Tibial artery (tissue), 4 donors: ENCODE results near the gene TMEM259.

Experiments used
- DNase-seq, 2 donors: peaks; one replicate each; pipeline ENCODE4 v3.0.0-alpha.2; 2019
- H3K27ac ChIP-seq, 2 donors: fragments of 200-600 bp; sonication (generic) in 1 of 2; 1 replicate in 1 of 2; 2 replicates in 1 of 2; pipeline ENCODE4 v1.5.1; 2018 to 2019; ENCODE audit warnings: mild to moderate bottlenecking in 1 of 2
- H3K27me3 ChIP-seq, 2 donors: fragments of 200-600 bp; sonication (generic) in 1 of 2; one replicate each; pipeline versions ENCODE4 v1.5.1 to v1.6.0; 2016 to 2019
- H3K36me3 ChIP-seq, 3 donors: fragments of 200-600 bp; sonication (generic) in 2 of 3; one replicate each; pipeline ENCODE4 v1.5.1; 2016 to 2019; ENCODE audit warnings: mild to moderate bottlenecking in 2 of 3
- H3K4me1 ChIP-seq, 4 donors: fragments of 200-600 bp; sonication (generic) in 2 of 4; 1 replicate in 3 of 4; 2 replicates in 1 of 4; pipeline ENCODE4 v1.5.1; 2016 to 2019
- H3K4me3 ChIP-seq, 2 donors: fragments of 200-600 bp; sonication (generic) in 1 of 2; 1 replicate in 1 of 2; 2 replicates in 1 of 2; pipeline ENCODE4 v1.5.1; 2018 to 2019; ENCODE audit warnings: mild to moderate bottlenecking in 2 of 2
- H3K9me3 ChIP-seq, 3 donors: fragments of 200-600 bp; sonication (generic) in 1 of 3; one replicate each; pipeline ENCODE4 v1.5.1; 2016 to 2019
- intact Hi-C: fragments of 100-400 bp; cut with DNase I; formaldehyde crosslinking; loops from one replicate; pipeline ENCODE4 v1.15.0; 2023; ENCODE audit warnings: low total_unique reads
- TF ChIP-seq, protein P1 (sequence below), 2 experiments: fragments of 200-600 bp in 1 of 2; fragments of 450-650 bp in 1 of 2; IDR thresholded peaks; one replicate each; pipeline ENCODE4 v1.5.1; 2017 to 2019; ENCODE audit warnings: antibody characterized with exemption in 2 of 2, mild to moderate bottlenecking in 1 of 2, moderate library complexity in 1 of 2

TMEM259 gene

DNA sequence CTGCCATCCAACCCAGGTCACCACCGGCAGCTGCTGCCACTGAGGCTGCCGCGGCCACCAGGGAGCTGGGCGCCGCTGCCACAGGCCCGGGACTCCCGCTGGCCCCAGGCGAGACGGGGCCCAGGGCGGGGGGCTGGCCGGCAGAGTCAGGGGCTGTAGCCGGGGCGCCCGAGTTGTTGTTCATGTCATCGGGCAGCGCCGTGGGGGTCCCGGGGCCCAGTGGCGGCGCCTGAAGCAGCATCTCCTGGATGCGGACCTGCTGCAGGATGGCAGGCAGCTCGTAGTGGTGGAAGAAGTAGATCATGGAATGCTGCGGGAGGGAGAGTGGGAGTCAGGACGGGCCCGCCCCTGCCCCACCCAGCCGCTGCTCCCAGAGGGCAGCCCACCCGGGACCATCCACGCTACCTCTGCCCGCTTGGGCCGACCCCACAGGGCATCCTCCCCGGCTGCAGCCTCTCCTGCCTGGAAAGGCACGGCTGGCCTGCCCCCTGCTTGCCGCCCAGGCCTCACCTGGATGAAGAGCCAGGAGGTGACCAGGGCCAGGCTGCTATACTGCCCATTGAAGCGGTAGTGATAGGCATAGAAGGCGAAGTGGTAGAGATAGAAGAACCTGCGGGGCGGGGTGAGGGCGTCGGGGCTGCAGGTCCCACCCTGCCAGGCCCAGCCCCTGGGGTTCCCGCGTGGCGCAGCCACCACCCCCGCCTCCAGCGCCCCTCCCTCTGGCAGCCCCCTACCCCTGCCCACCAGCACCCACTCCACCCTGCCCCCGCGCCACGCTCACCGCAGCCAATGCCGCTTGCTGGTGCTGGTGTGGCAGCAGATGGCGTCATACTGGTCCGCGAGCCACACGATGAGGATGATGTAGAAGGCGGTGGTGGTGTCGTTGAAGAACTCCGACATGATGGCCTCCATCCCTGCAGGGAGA is 10.1 kb downstream of the TMEM259 start:
- H3K4me1 ChIP-seq: peaks cover 0 to 9% (median 6%) of the 10 kb centered on the region in 4 donors
- no peak overlapping the region for H3K27ac ChIP-seq
- no peak for DNase-seq
- H3K27me3 ChIP-seq: no peaks in the 10 kb centered on the region
- no peaks in the 10 kb centered on the region for H3K9me3 ChIP-seq
- TF ChIP-seq, protein P1, sequence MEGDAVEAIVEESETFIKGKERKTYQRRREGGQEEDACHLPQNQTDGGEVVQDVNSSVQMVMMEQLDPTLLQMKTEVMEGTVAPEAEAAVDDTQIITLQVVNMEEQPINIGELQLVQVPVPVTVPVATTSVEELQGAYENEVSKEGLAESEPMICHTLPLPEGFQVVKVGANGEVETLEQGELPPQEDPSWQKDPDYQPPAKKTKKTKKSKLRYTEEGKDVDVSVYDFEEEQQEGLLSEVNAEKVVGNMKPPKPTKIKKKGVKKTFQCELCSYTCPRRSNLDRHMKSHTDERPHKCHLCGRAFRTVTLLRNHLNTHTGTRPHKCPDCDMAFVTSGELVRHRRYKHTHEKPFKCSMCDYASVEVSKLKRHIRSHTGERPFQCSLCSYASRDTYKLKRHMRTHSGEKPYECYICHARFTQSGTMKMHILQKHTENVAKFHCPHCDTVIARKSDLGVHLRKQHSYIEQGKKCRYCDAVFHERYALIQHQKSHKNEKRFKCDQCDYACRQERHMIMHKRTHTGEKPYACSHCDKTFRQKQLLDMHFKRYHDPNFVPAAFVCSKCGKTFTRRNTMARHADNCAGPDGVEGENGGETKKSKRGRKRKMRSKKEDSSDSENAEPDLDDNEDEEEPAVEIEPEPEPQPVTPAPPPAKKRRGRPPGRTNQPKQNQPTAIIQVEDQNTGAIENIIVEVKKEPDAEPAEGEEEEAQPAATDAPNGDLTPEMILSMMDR (IDR thresholded peaks at IDR 0.05): no peak
- no peak overlapping the region for H3K4me3 ChIP-seq
- intact Hi-C loops: loop anchor here (10.0 kb wide), 1 partner anchor 164 kb away; the partner anchor contains the start of gene SBNO2
- H3K36me3 ChIP-seq: peaks cover 41 to 76% (median 69%) of the 10 kb centered on the region in 3 donors

DNA sequence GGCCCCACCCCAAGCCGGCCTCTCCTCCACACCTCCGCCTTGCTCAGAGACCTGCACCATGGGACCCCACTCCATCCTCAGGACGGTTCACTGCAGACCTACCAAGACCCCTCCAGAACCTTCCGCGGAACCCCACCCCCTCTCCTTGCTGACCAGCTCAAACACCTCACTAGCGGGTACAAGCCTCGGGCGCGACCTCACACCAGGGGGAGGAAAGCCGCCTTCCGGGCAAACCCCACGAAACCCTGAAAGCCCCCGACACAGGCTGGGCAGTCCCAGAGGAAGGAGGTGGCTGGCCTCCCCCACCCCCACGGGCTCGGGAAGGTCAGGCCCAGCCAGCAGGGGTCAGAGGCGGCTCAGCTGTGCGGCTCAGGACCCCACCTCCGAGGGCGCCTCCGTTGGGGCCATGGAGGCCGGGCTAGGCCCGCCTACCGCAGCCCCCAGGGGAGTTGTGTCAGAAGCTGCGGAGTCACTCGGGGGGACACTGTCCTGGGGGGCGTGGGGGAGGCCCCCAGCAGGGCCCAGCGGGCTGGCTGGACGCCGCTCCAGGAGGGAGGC is 10.9 kb downstream of the TMEM259 start:
- peaks cover 41 to 75% (median 67%) of the 10 kb centered on the region in 3 donors for H3K36me3 ChIP-seq
- no peaks in the 10 kb centered on the region for H3K9me3 ChIP-seq
- H3K4me3 ChIP-seq: no peak overlapping the region
- DNase-seq: no peak
- intact Hi-C loops: loop anchor here (10.0 kb wide), 1 partner anchor 165 kb away; the partner anchor contains the start of gene SBNO2
- TF ChIP-seq, protein P1 (IDR thresholded peaks at IDR 0.05): no peak
- no peaks in the 10 kb centered on the region for H3K27me3 ChIP-seq
- H3K27ac ChIP-seq: no peak overlapping the region
- H3K4me1 ChIP-seq: peaks cover 0 to 2% (median 0%) of the 10 kb centered on the region in 4 donors

DNA sequence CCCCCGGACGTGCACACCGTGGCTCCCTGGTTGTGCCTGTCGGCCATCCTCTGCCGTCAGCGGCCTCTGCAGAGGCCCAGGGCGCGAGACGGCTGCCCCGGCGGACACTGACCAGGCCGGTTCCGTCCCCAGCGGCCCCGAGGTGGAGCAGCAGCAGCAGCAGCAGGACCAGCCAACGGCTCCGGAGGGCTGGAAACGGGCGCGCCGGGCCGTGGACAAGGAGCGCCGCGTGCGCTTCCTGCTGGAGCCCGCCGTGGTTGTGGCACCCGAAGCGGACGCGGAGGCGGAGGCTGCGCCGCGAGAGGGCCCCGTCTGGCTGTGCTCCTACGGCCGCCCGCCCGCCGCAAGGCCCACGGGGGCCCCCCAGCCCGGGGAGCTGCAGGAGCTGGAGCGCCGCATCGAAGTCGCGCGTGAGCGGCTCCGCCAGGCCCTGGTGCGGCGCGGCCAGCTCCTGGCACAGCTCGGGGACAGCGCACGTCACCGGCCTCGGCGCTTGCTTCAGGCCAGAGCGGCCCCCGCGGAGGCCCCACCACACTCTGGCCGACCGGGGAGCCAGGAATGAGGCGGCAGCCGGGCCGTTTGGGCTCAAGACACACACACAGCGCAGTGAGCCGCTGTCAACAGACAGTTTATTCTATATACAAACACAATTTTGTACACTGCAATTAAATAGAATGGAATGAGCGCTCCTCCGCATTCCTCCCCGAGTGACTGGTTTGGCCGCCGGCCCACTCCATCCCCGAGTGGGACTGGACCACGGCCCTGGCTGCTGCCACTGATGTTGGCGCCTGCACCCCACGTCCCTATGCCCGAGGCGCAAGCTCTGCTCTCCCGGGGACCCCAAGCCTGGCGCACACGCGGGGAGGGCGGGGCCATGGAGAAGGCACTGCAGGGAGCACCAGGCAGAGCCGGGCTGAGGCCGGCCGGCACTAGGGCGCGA is 11.6 kb downstream of the TMEM259 start:
- Histone ChIP-seq H3K27ac (no peak overlapping the region), H3K4me1 (no peaks in the 10 kb centered on the region), H3K4me3 (no peak overlapping the region), H3K36me3 (peaks cover 41 to 67% (median 59%) of the 10 kb centered on the region in 3 donors), H3K27me3 (peaks cover 0 to 5% of the 10 kb centered on the region in 2 donors), H3K9me3 (no peaks in the 10 kb centered on the region)
- TF ChIP-seq, protein P1 (IDR thresholded peaks at IDR 0.05): no peak
- intact Hi-C loops: no loop called here
- no peak for DNase-seq

DNA sequence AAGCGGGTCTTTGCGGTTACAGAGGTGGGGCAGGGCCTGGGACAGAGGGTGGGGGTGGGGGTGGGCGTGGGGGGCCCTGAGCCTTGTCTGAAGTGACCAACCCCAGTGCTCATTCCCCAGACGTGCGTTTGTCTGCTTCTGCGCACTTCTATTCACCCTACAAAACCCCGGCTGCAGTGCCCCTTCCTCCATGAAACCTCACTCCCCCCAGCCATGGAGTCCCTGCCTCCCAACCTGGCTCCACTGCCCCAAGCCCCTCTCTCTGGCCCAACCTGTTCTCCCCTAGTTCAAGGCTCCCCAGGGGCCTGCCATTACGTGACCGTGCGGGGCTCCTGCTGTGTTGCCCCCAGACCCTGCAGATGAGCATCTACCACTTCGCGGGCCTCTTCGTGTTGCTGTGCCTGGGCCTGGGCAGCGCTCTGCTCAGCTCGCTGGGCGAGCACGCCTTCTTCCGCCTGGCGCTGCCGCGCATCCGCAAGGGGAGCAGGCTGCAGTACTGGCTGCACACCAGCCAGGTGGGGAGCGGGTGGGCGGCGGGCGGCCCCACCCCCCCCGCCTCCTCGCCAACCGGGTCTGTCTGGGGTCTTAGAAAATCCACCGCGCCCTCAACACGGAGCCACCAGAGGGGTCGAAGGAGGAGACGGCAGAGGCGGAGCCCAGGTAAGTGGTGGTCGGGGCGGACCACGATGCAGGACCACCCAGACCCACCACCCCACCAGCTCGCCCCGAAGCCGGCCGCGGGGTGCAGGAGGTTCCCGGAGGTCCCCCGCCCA is 12.5 kb downstream of the TMEM259 start:
- peaks cover 41 to 59% (median 51%) of the 10 kb centered on the region in 3 donors for H3K36me3 ChIP-seq
- H3K27me3 ChIP-seq: peaks cover 0 to 10% of the 10 kb centered on the region in 2 donors
- no peak overlapping the region for H3K27ac ChIP-seq
- DNase-seq: no peak
- TF ChIP-seq, protein P1 (IDR thresholded peaks at IDR 0.05): no peak
- H3K4me1 ChIP-seq: no peaks in the 10 kb centered on the region
- intact Hi-C loops: no loop called here
- H3K9me3 ChIP-seq: no peaks in the 10 kb centered on the region
- no peak overlapping the region for H3K4me3 ChIP-seq
